HUDEP-2 (cell line): Measurements from ENCODE around the gene CALML5.

ENCODE experiments used
- DNase-seq, 76 experiments: peaks; one replicate each; lab custom pipeline; 2025; ENCODE audit not compliant: unreplicated experiment in 76 of 76; lab: John Stamatoyannopoulos, UW

Gene CALML5

GRCh38 chr10:5503477-5503835 is 4.1 kb upstream of the CALML5 start:
- DNase-seq = no peak

- DNase-seq = no peak
These were observed 3.5 kb upstream of the CALML5 start for GRCh38 chr10:5502571-5503476.

GRCh38 chr10:5502061-5502521 is 2.7 kb upstream of the CALML5 start:
- DNase-seq = no peak

- DNase-seq = no peak
These were observed 1.5 kb upstream of the CALML5 start for GRCh38 chr10:5500910-5501309.

GRCh38 chr10:5500162-5500670 is 846 bp upstream of the CALML5 start:
- no peak for DNase-seq

GRCh38 chr10:5498791-5499492 is 428 bp downstream of the CALML5 start:
- DNase-seq = no peak

- DNase-seq = no peak
These were observed 1.2 kb downstream of the CALML5 start for GRCh38 chr10:5497948-5498730.

- DNase-seq = no peak
These were observed 2.1 kb downstream of the CALML5 start for GRCh38 chr10:5497289-5497688.

- DNase-seq = no peak
These were observed 2.8 kb downstream of the CALML5 start for GRCh38 chr10:5496261-5497250.

- no peak for DNase-seq
These were observed 4.8 kb downstream of the CALML5 start for GRCh38 chr10:5494611-5495010.

GRCh38 chr10:5493691-5494090 is 5.7 kb downstream of the CALML5 start:
- no peak for DNase-seq

GRCh38 chr10:5492929-5493576 is 6.3 kb downstream of the CALML5 start:
- no peak for DNase-seq

- no peak for DNase-seq
These were observed 7.0 kb downstream of the CALML5 start for GRCh38 chr10:5492322-5492855.

GRCh38 chr10:5491477-5491876 is 7.9 kb downstream of the CALML5 start:
- no peak for DNase-seq

GRCh38 chr10:5490698-5491464 is 8.5 kb downstream of the CALML5 start:
- no peak for DNase-seq

- DNase-seq = no peak
These were observed 9.3 kb downstream of the CALML5 start for GRCh38 chr10:5490032-5490431.

- no peak for DNase-seq
These were observed 10.9 kb downstream of the CALML5 start for GRCh38 chr10:5488272-5489161.
